NCI-H774 (cell line): ENCODE data around the gene QPCT.
"Not testable (repeated sequence)": the region's sequence is repeated elsewhere in the genome, so short reads cannot be mapped to it uniquely, and the experiment has no call there.

ENCODE experiments used
- DNase-seq: peaks from one replicate; lab custom pipeline; 2025; lab: John Stamatoyannopoulos, UW

Gene QPCT

GRCh38 chr2:37391711-37392110 is 47.3 kb downstream of the QPCT start:
- no peak for DNase-seq

GRCh38 chr2:37392428-37392827 is 48.0 kb downstream of the QPCT start:
- no peak for DNase-seq

GRCh38 chr2:37394263-37394662 is 49.8 kb downstream of the QPCT start:
- no peak for DNase-seq

GRCh38 chr2:37394796-37395555 is 50.5 kb downstream of the QPCT start:
- no peak for DNase-seq

GRCh38 chr2:37396890-37397565 is 52.6 kb downstream of the QPCT start:
- DNase-seq = no peak

GRCh38 chr2:37398990-37399389 is 54.6 kb downstream of the QPCT start:
- DNase-seq = no peak

GRCh38 chr2:37400041-37400440 is 55.6 kb downstream of the QPCT start:
- DNase-seq = no peak

GRCh38 chr2:37402636-37403035 is 58.2 kb downstream of the QPCT start:
- no peak for DNase-seq

- DNase-seq = no peak
These were observed 61.4 kb downstream of the QPCT start for GRCh38 chr2:37405781-37406180.

- no peak for DNase-seq
These were observed 67.8 kb downstream of the QPCT start for GRCh38 chr2:37412231-37412630.

- DNase-seq = not testable (repeated sequence)
These were observed 69.6 kb downstream of the QPCT start for GRCh38 chr2:37413911-37414469.

GRCh38 chr2:37414470-37414949 is 70.1 kb downstream of the QPCT start:
- DNase-seq = peak; percentile 48

- DNase-seq = no peak
These were observed 70.8 kb downstream of the QPCT start for GRCh38 chr2:37415128-37415820.

GRCh38 chr2:37417321-37417720 is 72.9 kb downstream of the QPCT start:
- no peak for DNase-seq

- DNase-seq = no peak
These were observed 74.5 kb downstream of the QPCT start for GRCh38 chr2:37418956-37419355.

GRCh38 chr2:37421686-37422085 is 77.3 kb downstream of the QPCT start:
- no peak for DNase-seq

GRCh38 chr2:37422816-37423215 is 78.4 kb downstream of the QPCT start:
- DNase-seq = no peak
